Sigmoid colon (tissue), 3 donors: ENCODE results near the gene CRLF1.

ENCODE experiments used
- CTCF ChIP-seq, 4 experiments: fragments of 450-650 bp in 3 of 4; fragments of 200-600 bp in 1 of 4; IDR thresholded peaks; one replicate each; pipeline ENCODE4 v1.5.1; 2016 to 2019; ENCODE audit warnings: antibody characterized with exemption in 4 of 4, mild to moderate bottlenecking in 3 of 4, moderate library complexity in 2 of 4
- POLR2A ChIP-seq, 2 donors: fragments of 450-650 bp; IDR thresholded peaks; one replicate each; pipeline ENCODE4 v1.6.1; 2016; ENCODE audit warnings: antibody characterized with exemption in 2 of 2, mild to moderate bottlenecking in 2 of 2, moderate library complexity in 2 of 2

DNA sequence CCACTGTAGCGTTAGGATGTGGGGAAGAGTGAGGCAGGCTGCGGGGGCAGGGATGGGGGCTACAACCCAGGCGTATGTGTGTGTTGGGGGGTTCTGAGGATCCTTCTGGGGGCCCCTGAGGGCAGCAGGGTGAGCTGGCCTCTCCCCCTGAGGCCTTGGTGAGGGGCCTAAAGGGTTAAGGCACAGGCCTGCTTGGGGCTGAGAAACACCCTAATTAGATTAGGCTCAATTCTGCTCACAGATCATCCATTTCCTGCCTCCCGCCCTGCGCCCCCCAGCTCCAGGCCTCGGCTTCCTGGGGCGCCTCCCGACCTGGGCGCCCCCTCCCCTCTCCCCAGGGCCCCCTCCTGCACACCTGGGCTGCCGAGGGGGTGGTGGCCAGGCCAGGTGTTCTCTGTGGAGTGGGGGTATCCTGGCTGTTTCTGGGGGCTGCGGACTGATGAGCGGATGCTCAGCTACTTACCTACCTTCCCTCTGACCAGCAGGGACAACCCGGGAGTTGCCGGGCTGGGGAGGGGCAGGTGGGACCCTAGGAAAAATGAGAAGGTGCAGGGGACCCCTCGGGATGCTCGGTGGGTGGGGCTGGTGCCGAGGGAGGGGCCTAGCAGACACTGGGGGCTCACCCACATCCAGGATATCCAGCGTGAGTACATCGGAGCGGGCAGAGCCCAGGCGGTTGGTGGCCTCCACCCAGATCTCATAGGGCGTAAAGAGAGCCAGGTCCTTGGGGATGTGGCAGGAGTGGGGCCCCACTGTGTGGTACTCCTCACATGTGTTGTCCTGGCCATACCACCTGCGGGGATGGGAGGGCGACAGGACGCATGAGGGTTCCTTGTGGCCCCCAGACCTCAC, 8.6 kb downstream of the CRLF1 start:
- TF ChIP-seq CTCF (IDR thresholded peaks at IDR 0.05) (no peak), POLR2A (IDR thresholded peaks at IDR 0.05) (no peak)
